HG02798 (cell line): ENCODE data around the gene TDP2.

Experiments used
- ATAC-seq: cut with Tn5 transposase; IDR thresholded peaks from one replicate; pipeline ENCODE4 v1.9.1; 2021; ENCODE audit warnings: mild to moderate bottlenecking; ENCODE audit not compliant: unreplicated experiment, poor library complexity

Gene TDP2

DNA sequence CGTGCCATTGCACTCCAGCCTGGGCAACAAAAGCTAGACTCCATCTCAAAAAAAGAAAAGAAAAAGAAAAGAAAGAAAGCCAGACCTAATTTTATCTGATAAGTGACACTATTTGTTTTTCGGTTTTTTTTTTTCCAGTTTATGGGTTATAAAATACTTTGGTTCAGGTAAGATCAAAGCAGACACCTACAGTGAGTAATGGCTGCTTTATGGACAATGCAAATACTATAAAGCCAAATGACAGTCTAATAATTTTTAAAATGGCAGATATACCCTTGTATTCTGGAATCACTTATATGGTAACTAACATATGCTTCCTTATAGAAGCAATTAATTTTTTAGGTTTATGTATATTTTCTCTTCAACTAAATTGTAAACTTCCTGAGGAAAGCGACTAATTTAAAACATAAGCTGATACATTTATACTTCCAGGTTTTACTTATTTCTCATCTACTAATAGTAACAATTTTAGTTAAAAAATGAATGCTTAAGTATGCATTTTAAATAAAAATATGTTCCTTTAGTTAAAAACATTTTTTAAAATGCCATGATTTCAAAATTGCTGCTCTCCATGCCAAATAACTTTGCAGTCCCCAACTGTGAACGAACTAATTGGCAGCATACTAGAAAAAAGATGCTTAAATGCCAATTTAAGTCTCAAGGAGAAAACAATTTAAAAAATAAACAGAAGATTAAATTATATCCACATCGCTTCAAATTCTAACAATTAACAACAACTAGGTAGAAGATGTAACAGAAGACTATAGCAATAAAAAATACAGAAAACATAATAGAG is 59.2 kb downstream of the TDP2 start:
- ATAC-seq: no peak

DNA sequence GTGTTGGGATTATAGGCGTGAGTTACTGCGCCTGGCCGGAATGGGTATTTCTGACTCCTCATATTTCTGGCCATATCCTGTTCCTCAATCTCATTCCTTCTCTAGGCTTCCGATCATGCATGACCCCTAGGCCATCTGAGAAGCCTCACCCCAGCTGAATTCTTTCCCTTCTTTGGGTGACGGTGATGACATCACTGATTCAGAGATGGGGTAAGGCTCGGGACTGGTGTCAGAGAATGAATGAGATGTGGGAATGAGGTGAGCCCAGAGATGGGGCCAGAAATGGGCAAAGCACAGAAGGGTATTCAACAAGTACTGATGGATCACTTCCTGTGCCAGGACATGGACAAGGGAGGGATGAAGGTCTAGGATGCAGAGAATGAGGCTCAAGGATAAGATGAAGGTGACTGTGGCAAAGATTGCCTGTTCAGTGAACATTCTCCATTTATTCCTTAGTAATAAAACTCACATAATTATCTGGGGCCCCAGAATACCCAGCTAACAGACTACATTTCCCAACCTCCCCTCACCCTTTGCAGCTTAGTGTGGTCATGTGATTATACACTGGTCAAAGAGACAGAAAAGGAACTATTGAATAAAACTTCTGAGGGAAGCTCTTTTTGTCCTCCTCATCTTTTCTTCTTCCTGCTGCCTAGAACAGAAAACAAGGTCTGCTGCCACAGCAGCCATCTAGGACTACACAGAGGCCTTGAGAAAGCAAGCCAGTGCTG is 60.3 kb downstream of the TDP2 start:
- no peak for ATAC-seq

DNA sequence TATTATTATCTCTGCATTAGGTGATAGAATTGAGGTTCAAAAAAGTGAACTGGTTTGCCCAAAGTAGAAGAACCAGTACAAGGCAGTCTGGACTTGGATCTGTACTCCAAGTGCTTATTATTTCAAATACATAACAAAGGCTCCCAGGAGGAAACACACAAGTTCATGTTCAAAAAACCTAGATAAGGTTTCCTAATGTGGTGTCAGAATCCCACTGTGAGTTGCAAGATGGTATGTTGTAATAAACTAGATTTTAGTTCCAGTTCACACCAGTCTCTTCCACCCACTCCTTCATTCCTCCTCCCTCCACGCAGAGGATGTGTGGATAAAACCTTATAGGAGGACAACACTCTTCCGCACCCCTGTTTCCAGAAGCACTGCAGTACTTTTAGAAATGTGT is 63.5 kb downstream of the TDP2 start:
- ATAC-seq: no peak

DNA sequence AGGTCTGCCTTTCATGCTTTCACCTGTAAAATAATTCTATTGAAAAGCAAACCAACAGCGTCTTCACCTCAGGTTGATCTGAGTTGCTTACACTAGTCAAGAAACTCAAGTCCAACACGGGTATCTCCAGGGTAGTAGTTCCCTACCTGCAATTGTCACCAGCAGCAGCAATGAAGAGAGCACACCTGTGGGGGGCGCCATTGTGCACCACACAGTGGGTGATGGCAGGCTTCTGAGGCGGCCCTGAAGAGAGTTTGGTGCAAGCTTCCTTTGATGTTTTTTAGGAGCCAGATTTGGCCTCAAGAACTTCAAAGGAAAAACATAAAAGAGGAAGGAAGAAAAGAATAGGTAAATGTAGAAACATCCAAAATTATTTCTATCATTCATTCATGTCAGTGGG is 65.8 kb downstream of the TDP2 start:
- no peak for ATAC-seq
